ENCODE measurements around the gene GPR42.

GPR42 gene

GRCh38 chr19:35379992-35380391 lies 9.1 kb downstream of the GPR42 start:
- no CpG with 5 or more reads among the region's 1 CpG for WGBS (ENCODE audit: insufficient coverage, insufficient read length)
- H3K27me3 ChIP-seq (ENCODE audit: control insufficient read depth, insufficient read depth, low read length) = no peaks in the 10 kb centered on the region
- H3K4me3 ChIP-seq (ENCODE audit: low read length) = no peak overlapping the region
- no peaks in the 10 kb centered on the region for H3K36me3 ChIP-seq (ENCODE audit: control insufficient read depth, insufficient read depth, low read length)
- H3K9me3 ChIP-seq (ENCODE audit: control insufficient read depth, insufficient read depth, low read length) = peaks cover 2% of the 10 kb centered on the region; the same call in 1 of the 2 replicates
- DNase-seq (ENCODE audit: low read depth, low spot score) = no peak
- H3K4me1 ChIP-seq (ENCODE audit: control insufficient read depth, insufficient read depth, low read length) = no peaks in the 10 kb centered on the region; the same call in 1 of the 2 replicates
- no peak overlapping the region for H3K27ac ChIP-seq (ENCODE audit: low read length)

- no peaks in the 10 kb centered on the region for H3K27me3 ChIP-seq (ENCODE audit: control insufficient read depth, insufficient read depth, low read length)
- no peak for DNase-seq (ENCODE audit: low read depth, low spot score)
- no peaks in the 10 kb centered on the region; the same call in 1 of the 2 replicates for H3K4me1 ChIP-seq (ENCODE audit: control insufficient read depth, insufficient read depth, low read length)
- WGBS (ENCODE audit: insufficient coverage, insufficient read length) = no CpG with 5 or more reads among the region's 9 CpGs
- H3K9me3 ChIP-seq (ENCODE audit: control insufficient read depth, insufficient read depth, low read length) = peaks cover 2% of the 10 kb centered on the region; the same call in 1 of the 2 replicates
- H3K4me3 ChIP-seq (ENCODE audit: low read length) = no peak overlapping the region
- no peaks in the 10 kb centered on the region for H3K36me3 ChIP-seq (ENCODE audit: control insufficient read depth, insufficient read depth, low read length)
- H3K27ac ChIP-seq (ENCODE audit: low read length) = no peak overlapping the region
Measured at GRCh38 chr19:35380450-35381124, 9.7 kb downstream of the GPR42 start.

DNA sequence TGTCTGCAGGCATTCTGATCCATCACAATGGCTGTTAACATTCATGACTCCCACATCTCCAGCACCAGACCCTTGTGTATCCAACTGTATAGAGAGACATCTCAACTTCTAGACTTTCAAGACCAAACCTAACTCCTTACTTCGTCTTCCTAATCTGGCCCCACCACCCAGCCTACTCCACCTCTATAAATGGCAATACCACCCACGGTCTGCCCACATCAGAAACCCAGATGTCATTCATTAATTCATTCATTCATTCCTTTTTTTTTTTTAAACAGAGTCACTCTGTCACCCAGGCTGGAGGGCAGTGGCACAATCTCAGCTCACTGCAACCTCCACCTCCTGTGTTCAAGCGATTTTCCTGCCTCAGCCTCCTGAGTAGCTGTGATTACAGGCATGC lies 10.4 kb downstream of the GPR42 start:
- WGBS (ENCODE audit: insufficient coverage, insufficient read length) = no CpG with 5 or more reads among the region's 3 CpGs
- Histone ChIP-seq H3K36me3 (ENCODE audit: control insufficient read depth, insufficient read depth, low read length) (no peaks in the 10 kb centered on the region), H3K27me3 (ENCODE audit: control insufficient read depth, insufficient read depth, low read length) (no peaks in the 10 kb centered on the region), H3K9me3 (ENCODE audit: control insufficient read depth, insufficient read depth, low read length) (peaks cover 2% of the 10 kb centered on the region; the same call in 1 of the 2 replicates), H3K27ac (ENCODE audit: low read length) (no peak overlapping the region), H3K4me3 (ENCODE audit: low read length) (no peak overlapping the region), H3K4me1 (ENCODE audit: control insufficient read depth, insufficient read depth, low read length) (no peaks in the 10 kb centered on the region)
- DNase-seq (ENCODE audit: low read depth, low spot score) = no peak

- no peaks in the 10 kb centered on the region for H3K36me3 ChIP-seq (ENCODE audit: control insufficient read depth, insufficient read depth, low read length)
- WGBS (ENCODE audit: insufficient coverage, insufficient read length) = no CpG with 5 or more reads among the region's 6 CpGs
- H3K27ac ChIP-seq (ENCODE audit: low read length) = no peak overlapping the region
- H3K9me3 ChIP-seq (ENCODE audit: control insufficient read depth, insufficient read depth, low read length) = peaks cover 2% of the 10 kb centered on the region; the same call in 1 of the 2 replicates
- DNase-seq (ENCODE audit: low read depth, low spot score) = no peak
- no peak overlapping the region for H3K4me3 ChIP-seq (ENCODE audit: low read length)
- no peaks in the 10 kb centered on the region for H3K4me1 ChIP-seq (ENCODE audit: control insufficient read depth, insufficient read depth, low read length)
- H3K27me3 ChIP-seq (ENCODE audit: control insufficient read depth, insufficient read depth, low read length) = no peaks in the 10 kb centered on the region
Measured at GRCh38 chr19:35381926-35382325, 11.1 kb downstream of the GPR42 start.

- DNase-seq (ENCODE audit: low read depth, low spot score) = no peak
- Histone ChIP-seq H3K27ac (ENCODE audit: low read length) (no peak overlapping the region), H3K9me3 (ENCODE audit: control insufficient read depth, insufficient read depth, low read length) (peaks cover 2% of the 10 kb centered on the region; the same call in 1 of the 2 replicates), H3K4me1 (ENCODE audit: control insufficient read depth, insufficient read depth, low read length) (no peaks in the 10 kb centered on the region), H3K36me3 (ENCODE audit: control insufficient read depth, insufficient read depth, low read length) (no peaks in the 10 kb centered on the region), H3K4me3 (ENCODE audit: low read length) (no peak overlapping the region), H3K27me3 (ENCODE audit: control insufficient read depth, insufficient read depth, low read length) (no peaks in the 10 kb centered on the region)
- no CpG with 5 or more reads among the region's 2 CpGs for WGBS (ENCODE audit: insufficient coverage, insufficient read length)
Measured at GRCh38 chr19:35383536-35383935, 12.7 kb downstream of the GPR42 start.

DNA sequence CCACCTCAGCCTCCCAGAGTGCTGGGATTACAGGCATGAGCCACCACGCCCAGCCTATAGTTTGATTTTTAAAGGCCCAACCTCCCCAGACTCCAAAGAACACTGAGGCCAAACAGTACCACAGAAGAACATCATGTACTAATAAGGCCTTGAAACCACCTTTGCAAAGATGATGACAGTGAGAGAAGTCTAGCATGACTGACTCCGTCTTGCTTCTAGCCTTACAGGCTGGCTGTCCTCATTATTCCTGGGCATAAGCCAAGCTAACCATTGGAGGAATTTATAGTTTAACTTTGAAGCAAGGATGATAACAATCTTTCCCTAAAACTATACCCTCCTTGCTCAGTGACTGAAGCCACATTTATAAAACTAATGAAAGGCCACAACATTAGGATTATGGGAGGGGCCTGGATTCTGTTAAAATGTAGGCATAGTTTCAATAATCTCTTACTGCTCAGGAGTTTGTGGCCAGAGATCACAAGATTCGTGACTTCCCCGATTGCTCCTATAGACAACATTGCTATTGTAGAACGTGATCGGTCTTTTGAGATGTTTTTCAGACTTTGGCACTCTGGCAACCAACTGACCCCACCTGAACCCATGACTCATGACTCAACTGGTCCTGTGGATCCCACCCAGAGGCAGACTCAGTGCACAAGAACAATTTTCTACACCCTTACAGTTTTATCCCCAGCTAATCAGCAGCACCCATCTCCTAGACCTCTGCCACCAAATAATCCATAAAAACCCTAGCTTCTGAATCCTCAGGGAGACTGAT lies 17.6 kb downstream of the GPR42 start:
- Histone ChIP-seq H3K4me1 (ENCODE audit: control insufficient read depth, insufficient read depth, low read length) (no peaks in the 10 kb centered on the region; the same call in 1 of the 2 replicates), H3K27me3 (ENCODE audit: control insufficient read depth, insufficient read depth, low read length) (no peaks in the 10 kb centered on the region), H3K27ac (ENCODE audit: low read length) (no peak overlapping the region), H3K4me3 (ENCODE audit: low read length) (no peak overlapping the region), H3K9me3 (ENCODE audit: control insufficient read depth, insufficient read depth, low read length) (peaks cover 1% of the 10 kb centered on the region; the same call in 1 of the 2 replicates), H3K36me3 (ENCODE audit: control insufficient read depth, insufficient read depth, low read length) (no peaks in the 10 kb centered on the region)
- no peak for DNase-seq (ENCODE audit: low read depth, low spot score)
- no CpG with 5 or more reads among the region's 6 CpGs for WGBS (ENCODE audit: insufficient coverage, insufficient read length)

DNA sequence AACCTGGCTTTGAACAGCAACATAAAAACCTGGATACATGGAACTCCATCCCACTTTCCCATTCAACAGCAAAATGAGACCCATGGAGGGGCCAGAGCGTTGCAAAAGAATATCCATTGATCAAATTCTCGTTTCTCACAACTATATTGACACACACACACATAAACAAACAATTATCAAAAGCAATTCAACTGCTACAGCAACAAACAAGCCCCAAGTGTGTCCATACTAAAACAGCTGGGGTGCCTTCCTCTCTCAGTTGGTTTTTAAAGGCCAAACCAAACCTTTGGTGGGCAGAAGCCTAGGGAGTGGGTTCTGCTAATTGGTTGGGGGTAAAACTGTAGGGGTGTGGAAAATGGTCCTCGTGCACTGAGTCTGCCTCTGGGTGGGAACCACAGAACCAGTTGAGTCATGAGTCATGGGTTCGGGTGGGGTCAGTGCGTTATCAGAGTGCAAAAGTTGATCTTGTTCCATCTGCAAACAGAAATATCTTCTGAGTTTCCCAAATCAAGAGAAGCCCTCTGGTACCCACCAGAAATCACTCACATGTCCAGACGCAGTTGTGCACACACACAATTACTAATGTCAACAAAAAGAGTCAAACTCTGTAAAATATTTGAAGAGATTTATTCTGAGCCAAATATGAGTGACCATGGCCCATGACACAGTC lies 18.5 kb downstream of the GPR42 start:
- no peak overlapping the region for H3K4me3 ChIP-seq (ENCODE audit: low read length)
- H3K36me3 ChIP-seq (ENCODE audit: control insufficient read depth, insufficient read depth, low read length) = no peaks in the 10 kb centered on the region
- WGBS (ENCODE audit: insufficient coverage, insufficient read length) = 100% methylated on average over 1 of the region's 6 CpGs
- no peak overlapping the region for H3K27ac ChIP-seq (ENCODE audit: low read length)
- DNase-seq (ENCODE audit: low read depth, low spot score) = no peak
- no peaks in the 10 kb centered on the region for H3K9me3 ChIP-seq (ENCODE audit: control insufficient read depth, insufficient read depth, low read length)
- no peaks in the 10 kb centered on the region for H3K27me3 ChIP-seq (ENCODE audit: control insufficient read depth, insufficient read depth, low read length)
- H3K4me1 ChIP-seq (ENCODE audit: control insufficient read depth, insufficient read depth, low read length) = no peaks in the 10 kb centered on the region; the same call in 1 of the 2 replicates

- Histone ChIP-seq H3K27ac (ENCODE audit: low read length) (no peak overlapping the region), H3K27me3 (ENCODE audit: control insufficient read depth, insufficient read depth, low read length) (no peaks in the 10 kb centered on the region), H3K9me3 (ENCODE audit: control insufficient read depth, insufficient read depth, low read length) (no peaks in the 10 kb centered on the region), H3K4me1 (ENCODE audit: control insufficient read depth, insufficient read depth, low read length) (no peaks in the 10 kb centered on the region; the same call in 1 of the 2 replicates), H3K36me3 (ENCODE audit: control insufficient read depth, insufficient read depth, low read length) (no peaks in the 10 kb centered on the region), H3K4me3 (ENCODE audit: low read length) (no peak overlapping the region)
- no CpG with 5 or more reads among the region's 5 CpGs for WGBS (ENCODE audit: insufficient coverage, insufficient read length)
- no peak for DNase-seq (ENCODE audit: low read depth, low spot score)
Measured at GRCh38 chr19:35392742-35393715, 22.2 kb downstream of the GPR42 start.

DNA sequence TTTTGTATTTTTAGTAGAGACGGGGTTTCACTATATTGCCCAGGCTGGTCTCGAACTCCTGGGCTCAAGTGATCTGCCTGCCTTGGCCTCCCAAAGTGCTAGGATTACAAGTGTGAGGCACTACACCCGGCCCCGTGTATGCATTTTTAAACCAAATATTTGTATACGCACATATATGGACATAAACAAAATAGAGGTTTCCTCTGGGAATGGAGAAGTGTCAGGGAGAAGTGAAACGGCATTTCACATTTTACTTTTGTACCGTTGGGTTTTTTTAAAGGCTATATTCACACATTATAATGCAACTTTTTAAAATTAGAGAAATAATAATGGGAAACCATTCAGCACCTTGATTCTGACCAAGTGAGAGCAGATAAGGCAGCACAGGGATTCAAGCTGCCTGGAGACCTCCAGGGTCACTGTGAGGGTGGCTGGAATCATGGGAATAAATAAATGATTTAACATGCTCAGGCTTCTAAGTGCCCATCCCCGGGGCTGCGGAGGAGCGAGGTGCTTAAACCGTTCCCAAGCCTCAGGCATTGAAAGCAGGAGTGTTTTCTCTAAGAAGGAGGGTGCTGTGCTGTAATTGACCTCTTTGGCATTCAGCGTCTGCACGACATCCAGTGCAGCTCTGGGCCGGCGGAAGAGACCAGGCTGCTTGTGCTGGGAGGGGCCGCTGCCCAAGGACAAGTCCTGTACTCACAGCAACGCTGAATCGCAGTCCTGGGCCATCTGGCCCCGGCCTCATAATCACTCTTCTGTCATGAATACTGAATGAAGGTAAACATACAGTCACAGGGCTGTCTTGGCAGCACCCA lies 24.7 kb downstream of the GPR42 start:
- no peak for DNase-seq (ENCODE audit: low read depth, low spot score)
- H3K27me3 ChIP-seq (ENCODE audit: control insufficient read depth, insufficient read depth, low read length) = no peaks in the 10 kb centered on the region
- H3K36me3 ChIP-seq (ENCODE audit: control insufficient read depth, insufficient read depth, low read length) = no peaks in the 10 kb centered on the region
- H3K4me1 ChIP-seq (ENCODE audit: control insufficient read depth, insufficient read depth, low read length) = no peaks in the 10 kb centered on the region; the same call in 1 of the 2 replicates
- H3K9me3 ChIP-seq (ENCODE audit: control insufficient read depth, insufficient read depth, low read length) = no peaks in the 10 kb centered on the region
- no CpG with 5 or more reads among the region's 19 CpGs for WGBS (ENCODE audit: insufficient coverage, insufficient read length)
- no peak overlapping the region for H3K4me3 ChIP-seq (ENCODE audit: low read length)
- H3K27ac ChIP-seq (ENCODE audit: low read length) = no peak overlapping the region

All from iPS DF 6.9 (cell line).